NK-92 treated with Interleukin-12 subunit alpha and Interleukin-12 subunit beta, amount 100 ng/mL, for 24 hours (cell line): ENCODE measurements around the gene STK4.

Experiments used
- DNase-seq: peaks from one replicate; lab custom pipeline; 2025; lab: John Stamatoyannopoulos, UW

Gene STK4

DNA sequence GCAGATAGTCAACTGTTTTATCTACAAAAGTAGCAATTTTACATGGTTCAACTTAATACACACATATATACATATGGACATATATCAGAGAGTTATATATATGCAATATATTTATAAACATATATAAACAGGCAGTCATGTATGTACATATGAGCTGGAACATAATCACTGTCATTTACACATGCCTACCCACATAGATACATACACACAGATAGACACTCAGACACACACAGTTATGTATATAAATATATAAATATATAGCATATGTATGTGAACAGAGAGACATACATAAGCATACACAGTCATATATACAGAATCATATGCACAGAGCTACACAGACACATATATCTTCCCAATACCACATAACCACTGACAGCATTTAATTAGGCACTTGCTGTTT is 146.4 kb downstream of the STK4 start:
- DNase-seq = no peak

DNA sequence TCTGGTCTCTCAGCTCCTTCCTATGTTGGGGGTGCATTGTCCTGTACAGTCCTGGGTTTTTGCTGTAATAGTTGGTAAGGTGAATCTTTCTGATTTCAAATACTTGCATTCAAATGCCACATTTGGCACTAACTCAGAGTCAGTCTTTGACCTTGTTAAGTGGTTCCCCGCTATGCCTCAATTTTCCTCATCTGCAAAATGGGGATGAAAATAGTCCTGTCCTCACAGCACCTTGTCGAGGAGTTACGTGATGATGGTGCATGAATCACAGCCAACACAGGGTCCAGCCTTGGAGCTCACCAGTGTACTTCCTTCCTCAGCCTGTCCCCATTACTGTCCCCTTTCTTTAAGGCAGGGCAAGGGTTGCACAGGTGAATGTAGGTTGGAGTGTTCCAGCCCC is 147.6 kb downstream of the STK4 start:
- no peak for DNase-seq

DNA sequence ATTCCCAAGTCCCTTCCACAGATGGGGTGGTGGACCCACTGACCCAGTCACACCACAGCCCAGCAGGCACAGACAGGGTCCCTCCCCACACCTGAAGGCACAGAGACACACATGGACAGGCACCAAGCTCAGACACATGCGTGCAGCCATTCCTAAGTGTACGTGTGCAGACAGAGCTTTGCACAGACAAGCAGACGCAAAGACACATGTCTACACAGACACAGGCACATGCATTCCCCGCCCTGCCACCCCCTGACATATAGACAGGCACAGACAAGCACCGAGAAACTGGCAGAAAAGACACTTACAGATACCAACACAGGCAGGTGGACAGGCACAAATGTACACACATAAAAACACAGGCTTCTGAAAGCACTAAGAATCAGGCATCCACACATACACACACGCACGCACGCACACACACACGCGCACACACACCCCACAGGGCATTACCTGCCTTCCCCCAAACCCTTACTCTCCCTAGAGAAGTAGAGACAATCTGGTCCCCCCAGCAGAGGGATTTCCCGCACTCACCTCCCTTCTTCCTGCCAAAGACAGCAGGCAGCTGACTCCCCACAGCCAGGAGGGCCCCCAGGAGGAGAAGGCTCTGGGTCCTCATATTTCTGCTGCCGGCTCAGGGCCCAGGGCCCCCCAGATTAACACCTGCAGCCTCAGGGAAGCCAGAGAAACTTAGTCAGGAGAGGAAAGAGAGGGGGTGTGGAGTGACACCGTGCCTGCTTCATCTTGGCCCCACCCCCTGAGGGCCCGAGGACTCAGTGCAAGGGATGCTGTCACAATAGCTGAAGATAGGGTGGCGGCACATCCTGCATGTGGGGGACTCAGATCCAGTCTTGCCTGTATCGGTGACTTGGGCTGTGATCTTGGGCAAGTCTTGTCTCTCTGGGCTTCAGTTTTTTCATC is 148.4 kb downstream of the STK4 start, which contains the start of gene WFDC5:
Gene WFDC5 (minus strand): TSS at position 710 of the 921 bp plus-strand sequence. CDS start 91 bp downstream, at position 619.
- no peak for DNase-seq

DNA sequence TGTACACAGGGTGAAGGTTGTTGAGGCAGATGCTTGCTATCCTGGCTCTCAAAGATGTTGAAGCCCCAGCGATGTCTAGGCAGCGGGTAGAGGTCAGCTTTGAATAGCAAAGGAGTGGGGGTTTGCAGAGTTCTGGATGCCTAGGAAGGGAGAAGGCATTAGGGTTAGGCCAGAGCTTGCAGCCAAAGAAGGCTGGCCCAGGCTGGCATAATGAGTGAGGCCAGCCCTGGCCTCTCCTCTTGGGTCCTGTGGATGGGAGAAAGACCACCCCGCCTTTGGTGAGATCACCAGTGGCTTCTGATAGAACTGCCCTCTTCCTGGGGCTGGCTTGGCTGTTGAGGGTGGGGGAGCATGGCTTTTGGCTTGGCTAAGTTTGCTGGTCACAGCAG is 149.1 kb downstream of the STK4 start:
- DNase-seq = no peak

DNA sequence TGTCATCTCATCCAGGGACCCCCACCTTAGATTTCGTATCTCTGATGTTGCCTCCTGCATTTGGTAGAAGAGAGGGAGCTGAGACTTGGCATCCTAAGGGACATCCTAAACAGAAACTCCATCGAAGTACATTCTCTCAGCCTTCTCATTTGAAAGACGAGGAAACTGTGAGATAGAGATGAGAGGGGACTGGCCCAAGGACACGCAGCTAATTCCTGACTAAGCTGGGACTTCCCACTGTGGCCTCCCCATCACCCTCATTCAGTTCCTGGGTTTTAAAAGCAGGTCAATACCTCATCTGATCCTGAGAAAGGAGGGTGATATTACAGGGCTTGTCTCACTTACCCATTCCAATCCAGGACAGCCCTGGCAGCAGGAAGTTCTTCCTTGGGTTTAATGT is 149.5 kb downstream of the STK4 start:
- no peak for DNase-seq

DNA sequence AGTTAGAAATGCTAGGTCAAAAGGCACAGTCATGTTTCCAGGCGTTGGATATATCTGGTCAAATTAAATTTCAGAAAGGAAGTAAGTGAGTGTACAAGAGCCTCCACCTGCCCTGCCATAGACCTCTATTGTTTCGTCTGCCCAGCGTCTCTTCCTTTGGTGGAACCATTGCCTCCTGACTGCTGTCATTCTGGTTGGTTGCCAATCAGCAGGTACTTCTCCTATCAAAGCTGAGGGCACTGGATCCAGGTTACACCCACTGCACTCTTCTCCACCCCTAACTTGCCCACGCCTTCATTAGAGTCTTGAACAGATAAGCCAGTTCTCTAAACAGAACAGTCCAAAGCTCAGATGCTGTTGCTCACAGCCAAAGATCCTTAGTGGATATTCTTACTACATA is 151.3 kb downstream of the STK4 start:
- DNase-seq = no peak

DNA sequence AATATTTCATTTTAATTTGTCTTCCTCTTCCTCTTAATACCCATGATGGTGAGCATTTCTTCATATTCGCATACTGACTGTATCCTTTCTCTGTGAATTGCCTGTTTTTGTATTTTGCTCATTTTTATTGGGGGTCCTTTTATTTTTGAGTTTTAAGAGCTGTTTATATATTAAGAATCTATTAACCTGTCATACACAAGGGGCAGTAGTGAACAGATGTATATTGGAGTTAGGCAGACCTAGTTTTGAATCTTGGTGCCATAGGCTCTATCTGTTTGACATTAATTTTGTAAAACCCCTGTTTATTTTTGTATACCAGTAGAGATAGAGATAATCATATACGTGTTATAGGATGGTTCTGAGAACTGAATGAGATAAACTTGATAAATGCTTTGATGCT is 151.7 kb downstream of the STK4 start:
- DNase-seq = no peak

DNA sequence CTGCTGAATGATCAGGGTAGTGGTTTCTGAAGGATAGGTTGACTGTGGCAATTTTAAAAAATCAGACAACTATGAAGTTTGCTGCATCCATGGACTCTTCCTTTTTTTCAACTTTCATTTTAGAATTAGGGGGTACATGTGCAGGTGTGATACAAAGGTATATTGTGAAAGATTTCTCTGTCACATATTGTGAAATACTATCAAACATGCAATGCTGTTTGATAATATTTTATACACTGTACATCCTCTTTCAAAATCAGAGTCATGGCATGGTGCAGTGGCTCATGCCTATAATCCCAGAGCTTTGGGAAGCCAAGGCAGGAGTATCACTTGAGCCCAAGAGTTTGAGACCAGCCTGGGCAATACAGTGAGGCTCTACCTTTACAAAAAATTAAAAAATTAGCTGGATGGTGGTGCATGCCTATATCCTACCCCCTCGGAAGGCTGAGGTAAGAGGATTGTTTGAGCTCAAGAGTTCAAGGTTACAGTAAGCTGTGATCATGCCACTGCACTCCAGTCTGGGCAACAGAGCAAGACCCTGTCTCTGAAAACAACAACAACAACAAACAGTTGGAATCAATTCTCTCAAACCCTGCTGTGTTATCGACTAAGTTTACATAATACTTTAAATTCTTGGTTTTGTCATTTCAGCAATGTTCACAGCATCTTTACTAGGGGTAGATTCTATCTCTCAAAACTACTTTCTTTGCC is 153.4 kb downstream of the STK4 start:
- DNase-seq = no peak

DNA sequence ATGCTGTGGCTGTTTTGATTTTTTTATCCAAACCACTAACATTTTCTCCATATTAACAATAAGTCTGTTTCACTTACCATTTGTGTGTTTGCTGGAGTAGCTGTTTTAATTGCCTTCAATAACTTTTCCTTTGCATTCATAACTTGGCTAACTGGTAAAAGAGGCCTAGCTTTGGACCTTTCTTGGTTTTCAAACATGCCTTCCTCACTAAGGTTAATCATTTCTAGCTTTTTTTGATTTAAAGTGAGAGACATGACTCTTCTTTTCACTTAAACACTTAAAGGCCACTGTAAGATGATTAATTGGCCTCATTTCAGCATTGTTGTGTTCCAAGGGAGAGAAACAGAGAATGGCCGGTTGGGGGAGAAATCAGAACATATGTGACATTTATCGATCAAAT is 155.1 kb downstream of the STK4 start:
- no peak for DNase-seq

DNA sequence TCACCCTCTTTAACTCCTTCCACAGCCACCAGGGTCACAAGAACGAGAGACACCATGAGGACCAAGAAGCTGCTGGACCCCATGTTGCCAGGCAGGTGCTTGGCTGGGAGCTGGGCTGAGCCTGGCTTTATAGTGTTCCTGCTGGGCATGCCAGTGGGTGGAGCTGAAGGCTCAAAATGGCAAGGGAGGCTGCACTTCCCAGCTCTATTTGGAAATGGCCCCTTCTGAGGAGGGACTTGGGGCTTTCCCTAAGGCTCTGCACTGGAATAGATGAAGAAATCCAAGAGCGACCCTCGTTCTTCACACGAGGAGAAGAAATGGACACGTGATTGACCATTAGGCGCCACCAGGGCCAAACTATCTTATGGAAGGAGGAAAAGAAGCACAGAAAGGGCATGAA is 158.1 kb downstream of the STK4 start, which contains the start of gene WFDC12:
Gene WFDC12 (minus strand): TSS at position 101 of the 400 bp plus-strand sequence. CDS start 18 bp downstream, at position 83.
- no peak for DNase-seq

DNA sequence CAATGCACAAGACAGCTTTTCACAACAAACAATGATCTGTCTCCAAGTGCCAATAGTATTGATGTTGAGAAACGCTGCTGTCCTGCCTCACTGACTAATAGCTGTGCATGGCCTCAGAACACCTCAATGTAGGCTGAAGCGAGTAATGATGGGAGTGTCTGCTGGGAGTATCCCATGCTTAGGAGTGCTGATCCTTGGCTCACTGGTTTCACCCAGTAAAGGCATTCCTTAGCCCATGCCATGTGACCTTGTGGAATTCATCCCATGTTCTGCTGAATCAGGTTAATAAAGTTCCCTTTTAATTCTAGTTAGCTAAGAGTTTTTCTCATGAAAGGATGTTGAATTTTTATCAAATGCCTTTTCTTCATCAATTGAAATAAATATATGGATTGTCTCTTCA is 161.8 kb downstream of the STK4 start:
- DNase-seq = no peak
